NCI-H146 treated with DMSO at 0.1 percent for 48 hours (cell line): ENCODE measurements around the gene NEURL4.
A peak's percentile ranks its signal among the peaks of the same experiment; 100 is the strongest.

ENCODE experiments used
- DNase-seq: peaks from one replicate; lab custom pipeline; 2025; ENCODE audit not compliant: unreplicated experiment; lab: John Stamatoyannopoulos, UW

The NEURL4 gene

GRCh38 chr17:7280519-7281073, 48.5 kb downstream of the NEURL4 start:
- peak; percentile 78 for DNase-seq

- no peak for DNase-seq
Observed at GRCh38 chr17:7279448-7279847, 49.7 kb downstream of the NEURL4 start.

GRCh38 chr17:7266784-7267183, 62.4 kb downstream of the NEURL4 start:
- no peak for DNase-seq
